ENCODE results near the gene CENPP. TPM values are rescaled to one million over a fixed set of nuclear protein-coding genes. Genes with fewer than 3 reads are reported as not detected.

The CENPP gene
- polyA plus RNA-seq, 2 donors = 2.2 to 3.6 TPM

DNA sequence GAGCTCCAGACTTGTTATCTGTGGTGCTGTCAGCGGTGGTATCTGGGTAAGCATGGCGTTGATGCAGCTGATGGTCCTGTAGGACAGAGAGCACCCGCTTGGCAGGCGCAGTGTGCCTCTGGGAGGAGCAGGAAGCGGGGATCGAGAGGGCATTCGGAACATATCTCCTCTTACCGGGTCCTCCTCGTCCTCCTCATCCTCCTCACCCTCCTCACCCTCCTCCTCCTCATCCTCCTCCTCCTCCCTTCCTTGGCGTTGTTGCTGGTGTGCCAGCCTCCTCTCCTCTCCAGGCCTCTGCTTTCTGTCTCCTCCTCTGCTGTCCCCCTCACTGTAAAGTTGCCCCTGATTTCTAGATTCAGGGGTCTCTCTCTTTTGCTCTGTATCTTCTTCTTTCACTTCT, 188.9 kb downstream of the CENPP start:
- WGBS, 2 donors = 96% methylated on average over 10 of the region's 10 CpGs
- no peak overlapping the region for H3K4me3 ChIP-seq (ENCODE audit: low read depth in 1 of 2, low read length in 2 of 2)
- no peaks in the 10 kb centered on the region for H3K27me3 ChIP-seq (ENCODE audit: control insufficient read depth in 1 of 2, insufficient read depth in 2 of 2, low read length in 2 of 2)
- no peak overlapping the region for H3K27ac ChIP-seq (ENCODE audit: low read depth in 2 of 2, low read length in 1 of 2)
- no peaks in the 10 kb centered on the region for H3K9me3 ChIP-seq (ENCODE audit: control insufficient read depth in 2 of 2, insufficient read depth in 1 of 2, low read depth in 1 of 2, low read length in 1 of 2)
- no peaks in the 10 kb centered on the region for H3K4me1 ChIP-seq (ENCODE audit: control insufficient read depth in 2 of 2, insufficient read depth in 2 of 2, low read length in 1 of 2)
- no peaks in the 10 kb centered on the region for H3K36me3 ChIP-seq (ENCODE audit: control insufficient read depth in 2 of 2, insufficient read depth in 2 of 2, low read length in 1 of 2)

DNA sequence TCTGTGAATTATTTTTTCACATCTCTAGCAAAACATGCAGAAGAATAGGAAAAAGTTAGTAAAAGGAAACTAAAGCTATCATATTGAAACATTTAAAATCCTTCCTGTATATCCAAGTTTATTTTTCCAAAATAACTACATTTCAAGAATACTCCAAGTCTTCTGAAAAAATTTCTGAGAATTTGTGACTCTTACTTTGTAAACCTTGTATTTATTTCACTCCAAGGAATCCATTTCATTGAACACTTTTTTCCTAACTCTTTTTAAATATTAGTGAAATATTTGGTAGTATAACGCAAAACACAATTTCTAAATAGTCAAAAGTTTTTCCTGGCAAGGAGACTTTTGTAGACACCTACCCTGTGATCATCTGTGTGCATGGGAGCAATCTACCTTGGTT, 190.8 kb downstream of the CENPP start:
- H3K36me3 ChIP-seq (ENCODE audit: control insufficient read depth in 2 of 2, insufficient read depth in 2 of 2, low read length in 1 of 2) = no peaks in the 10 kb centered on the region
- no peaks in the 10 kb centered on the region for H3K9me3 ChIP-seq (ENCODE audit: control insufficient read depth in 2 of 2, insufficient read depth in 1 of 2, low read depth in 1 of 2, low read length in 1 of 2)
- no peaks in the 10 kb centered on the region for H3K27me3 ChIP-seq (ENCODE audit: control insufficient read depth in 1 of 2, insufficient read depth in 2 of 2, low read length in 2 of 2)
- H3K4me1 ChIP-seq (ENCODE audit: control insufficient read depth in 2 of 2, insufficient read depth in 2 of 2, low read length in 1 of 2) = no peaks in the 10 kb centered on the region
- no peak overlapping the region for H3K27ac ChIP-seq (ENCODE audit: low read depth in 2 of 2, low read length in 1 of 2)
- 96 to 97% methylated on average over 1 of the region's 1 CpG for WGBS, 2 donors
- H3K4me3 ChIP-seq (ENCODE audit: low read depth in 1 of 2, low read length in 2 of 2) = no peak overlapping the region

DNA sequence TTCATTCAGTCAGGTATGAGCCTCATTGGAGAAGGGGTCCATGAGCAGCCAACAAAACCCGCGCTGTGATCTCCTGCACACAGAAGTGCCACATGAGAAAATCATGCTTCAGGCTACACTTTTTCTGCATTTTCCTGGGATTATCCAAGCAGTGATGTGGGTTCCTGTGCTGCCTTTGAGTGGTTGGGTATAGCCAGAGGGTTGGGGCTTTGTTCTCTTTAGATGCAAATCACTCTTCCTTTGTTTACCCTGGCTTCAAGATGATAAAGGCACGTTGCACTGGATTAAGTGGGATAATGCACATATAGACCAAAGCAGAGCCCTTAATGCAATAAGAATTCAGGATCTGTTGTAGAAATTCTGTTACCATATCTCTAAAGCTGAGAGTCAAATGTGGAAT, 191.3 kb downstream of the CENPP start:
- Histone ChIP-seq H3K27me3 (ENCODE audit: control insufficient read depth in 1 of 2, insufficient read depth in 2 of 2, low read length in 2 of 2) (no peaks in the 10 kb centered on the region), H3K9me3 (ENCODE audit: control insufficient read depth in 2 of 2, insufficient read depth in 1 of 2, low read depth in 1 of 2, low read length in 1 of 2) (no peaks in the 10 kb centered on the region)
- 52 to 65% methylated on average over 3 of the region's 3 CpGs for WGBS, 2 donors

DNA sequence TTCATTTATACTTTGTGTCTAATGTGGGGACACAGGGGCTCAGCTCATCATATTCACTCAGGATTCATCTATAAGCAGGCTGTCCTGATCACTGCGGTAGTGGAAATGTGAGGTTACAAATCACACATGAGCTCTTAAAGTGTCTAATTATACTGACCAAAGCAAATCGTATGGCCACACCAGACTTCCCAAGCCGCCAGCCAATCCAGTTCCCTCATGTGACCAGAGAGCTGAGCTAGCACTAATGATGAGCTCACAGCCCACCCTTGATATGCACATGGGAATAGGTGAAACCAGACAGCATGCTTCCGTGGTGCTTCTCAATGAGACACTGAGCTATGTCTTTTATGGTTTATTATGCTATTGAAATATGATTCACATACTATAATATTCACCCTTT, 192.4 kb downstream of the CENPP start:
- H3K4me1 ChIP-seq (ENCODE audit: control insufficient read depth in 2 of 2, insufficient read depth in 2 of 2, low read length in 1 of 2) = no peaks in the 10 kb centered on the region
- no peaks in the 10 kb centered on the region for H3K9me3 ChIP-seq (ENCODE audit: control insufficient read depth in 2 of 2, insufficient read depth in 1 of 2, low read depth in 1 of 2, low read length in 1 of 2)
- H3K27me3 ChIP-seq (ENCODE audit: control insufficient read depth in 1 of 2, insufficient read depth in 2 of 2, low read length in 2 of 2) = no peaks in the 10 kb centered on the region
- WGBS, 2 donors = 91 to 92% methylated on average over 4 of the region's 4 CpGs
- no peak overlapping the region for H3K27ac ChIP-seq (ENCODE audit: low read depth in 2 of 2, low read length in 1 of 2)
- no peak overlapping the region for H3K4me3 ChIP-seq (ENCODE audit: low read depth in 1 of 2, low read length in 2 of 2)
- no peaks in the 10 kb centered on the region for H3K36me3 ChIP-seq (ENCODE audit: control insufficient read depth in 2 of 2, insufficient read depth in 2 of 2, low read length in 1 of 2)

More for the DNA sequence above, 191.3 kb downstream of the CENPP start:
- no peaks in the 10 kb centered on the region for H3K4me1 ChIP-seq (ENCODE audit: control insufficient read depth in 2 of 2, insufficient read depth in 2 of 2, low read length in 1 of 2)
- H3K4me3 ChIP-seq (ENCODE audit: low read depth in 1 of 2, low read length in 2 of 2) = no peak overlapping the region
- H3K27ac ChIP-seq (ENCODE audit: low read depth in 2 of 2, low read length in 1 of 2) = no peak overlapping the region
- H3K36me3 ChIP-seq (ENCODE audit: control insufficient read depth in 2 of 2, insufficient read depth in 2 of 2, low read length in 1 of 2) = no peaks in the 10 kb centered on the region

DNA sequence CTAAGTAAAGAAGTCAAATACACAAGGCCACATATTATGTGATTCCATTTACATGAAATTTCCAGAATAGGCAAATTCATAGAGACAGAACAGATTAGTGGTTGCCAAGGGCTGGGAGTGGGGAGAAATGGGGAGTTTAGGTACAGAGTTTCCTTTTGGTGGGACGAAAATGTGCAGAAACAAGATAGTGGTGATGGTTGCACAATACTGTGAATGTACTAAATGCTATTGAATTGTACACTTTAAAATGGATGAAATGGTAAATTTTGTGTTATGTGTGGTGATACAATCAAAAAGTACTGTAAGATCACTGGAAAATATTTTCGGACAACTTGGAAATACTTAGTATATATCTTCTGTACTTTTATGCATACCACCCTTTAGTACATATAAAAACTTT, 195.1 kb downstream of the CENPP start:
- 87 to 99% methylated on average over 2 of the region's 2 CpGs for WGBS, 2 donors
- Histone ChIP-seq H3K36me3 (ENCODE audit: control insufficient read depth in 2 of 2, insufficient read depth in 2 of 2, low read length in 1 of 2) (no peaks in the 10 kb centered on the region), H3K27ac (ENCODE audit: low read depth in 2 of 2, low read length in 1 of 2) (no peak overlapping the region), H3K9me3 (ENCODE audit: control insufficient read depth in 2 of 2, insufficient read depth in 1 of 2, low read depth in 1 of 2, low read length in 1 of 2) (no peaks in the 10 kb centered on the region), H3K4me3 (ENCODE audit: low read depth in 1 of 2, low read length in 2 of 2) (no peak overlapping the region), H3K27me3 (ENCODE audit: control insufficient read depth in 1 of 2, insufficient read depth in 2 of 2, low read length in 2 of 2) (no peaks in the 10 kb centered on the region), H3K4me1 (ENCODE audit: control insufficient read depth in 2 of 2, insufficient read depth in 2 of 2, low read length in 1 of 2) (no peaks in the 10 kb centered on the region)

DNA sequence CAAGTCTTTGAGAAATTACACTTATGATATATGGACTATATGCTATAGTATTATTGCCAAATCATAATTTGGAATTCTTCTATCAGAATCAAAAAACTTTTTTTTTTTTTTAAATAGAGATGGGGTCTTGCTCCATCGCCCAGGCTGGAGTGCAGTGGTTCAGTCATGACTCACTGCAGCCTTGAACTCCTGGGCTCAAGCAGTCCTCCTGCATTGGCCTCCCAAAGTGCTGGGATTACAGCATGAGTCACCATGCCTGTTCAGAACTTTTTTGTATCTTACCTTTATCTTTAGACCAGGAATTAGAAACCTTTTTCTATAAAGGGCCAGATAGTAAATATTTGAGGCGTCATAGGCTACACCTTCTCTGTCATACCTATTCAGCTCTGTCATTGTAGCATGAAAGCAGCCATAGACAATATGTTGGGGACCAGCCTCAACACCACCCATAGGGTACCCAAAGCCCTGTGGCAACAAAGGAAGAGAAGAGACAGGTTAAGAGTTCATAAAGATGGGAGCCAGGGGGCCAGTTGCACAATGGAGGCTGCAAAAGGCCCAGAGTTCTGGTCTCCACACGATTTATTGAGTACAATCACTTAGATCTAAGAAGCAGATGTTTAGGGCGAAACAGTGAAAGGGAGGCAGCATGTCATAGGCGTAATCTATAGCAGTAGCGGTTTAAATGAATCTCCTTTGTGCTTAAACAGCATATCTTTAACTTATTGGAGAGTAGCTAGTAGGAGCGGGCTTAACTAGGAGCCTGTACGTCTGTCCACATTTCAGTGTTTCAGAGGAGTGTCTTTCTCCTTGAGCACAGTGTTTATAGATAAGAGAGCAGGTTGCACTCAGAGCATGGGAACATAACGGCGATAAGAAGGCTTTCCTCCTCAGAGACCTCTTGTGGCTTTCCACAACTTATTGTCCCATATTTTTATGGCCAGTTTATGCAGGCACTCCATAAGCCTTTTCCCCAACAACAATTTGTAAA, 197.5 kb downstream of the CENPP start:
- 81 to 95% methylated on average over 10 of the region's 10 CpGs for WGBS, 2 donors
- Histone ChIP-seq H3K4me3 (ENCODE audit: low read depth in 1 of 2, low read length in 2 of 2) (no peak overlapping the region), H3K9me3 (ENCODE audit: control insufficient read depth in 2 of 2, insufficient read depth in 1 of 2, low read depth in 1 of 2, low read length in 1 of 2) (no peaks in the 10 kb centered on the region), H3K27me3 (ENCODE audit: control insufficient read depth in 1 of 2, insufficient read depth in 2 of 2, low read length in 2 of 2) (no peaks in the 10 kb centered on the region), H3K27ac (ENCODE audit: low read depth in 2 of 2, low read length in 1 of 2) (no peak overlapping the region), H3K36me3 (ENCODE audit: control insufficient read depth in 2 of 2, insufficient read depth in 2 of 2, low read length in 1 of 2) (no peaks in the 10 kb centered on the region), H3K4me1 (ENCODE audit: control insufficient read depth in 2 of 2, insufficient read depth in 2 of 2, low read length in 1 of 2) (no peaks in the 10 kb centered on the region)

DNA sequence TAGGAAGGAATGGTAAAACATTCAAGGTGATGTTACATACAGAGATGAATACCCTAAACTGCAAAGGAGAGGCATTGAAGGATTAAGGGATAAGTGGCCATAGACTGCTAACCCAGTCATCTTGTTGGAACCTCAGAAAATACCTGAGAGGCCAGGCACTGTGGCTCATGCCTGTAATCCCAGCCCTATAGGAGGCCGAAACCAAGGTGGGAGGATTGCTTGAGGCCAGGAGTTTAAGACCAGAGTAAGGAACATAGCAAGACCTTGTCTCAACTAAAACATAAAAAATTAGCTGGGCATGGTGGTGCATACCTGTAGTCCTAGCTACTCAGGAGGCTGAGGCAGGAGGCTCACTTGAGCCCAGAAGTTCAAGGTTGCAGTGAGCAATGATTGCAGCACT, 199.1 kb downstream of the CENPP start:
- Histone ChIP-seq H3K27me3 (ENCODE audit: control insufficient read depth in 1 of 2, insufficient read depth in 2 of 2, low read length in 2 of 2) (no peaks in the 10 kb centered on the region), H3K36me3 (ENCODE audit: control insufficient read depth in 2 of 2, insufficient read depth in 2 of 2, low read length in 1 of 2) (no peaks in the 10 kb centered on the region), H3K9me3 (ENCODE audit: control insufficient read depth in 2 of 2, insufficient read depth in 1 of 2, low read depth in 1 of 2, low read length in 1 of 2) (no peaks in the 10 kb centered on the region), H3K4me1 (ENCODE audit: control insufficient read depth in 2 of 2, insufficient read depth in 2 of 2, low read length in 1 of 2) (no peaks in the 10 kb centered on the region), H3K4me3 (ENCODE audit: low read depth in 1 of 2, low read length in 2 of 2) (no peak overlapping the region), H3K27ac (ENCODE audit: low read depth in 2 of 2, low read length in 1 of 2) (no peak overlapping the region)
- WGBS, 2 donors = 100% methylated on average over 1 of the region's 1 CpG

DNA sequence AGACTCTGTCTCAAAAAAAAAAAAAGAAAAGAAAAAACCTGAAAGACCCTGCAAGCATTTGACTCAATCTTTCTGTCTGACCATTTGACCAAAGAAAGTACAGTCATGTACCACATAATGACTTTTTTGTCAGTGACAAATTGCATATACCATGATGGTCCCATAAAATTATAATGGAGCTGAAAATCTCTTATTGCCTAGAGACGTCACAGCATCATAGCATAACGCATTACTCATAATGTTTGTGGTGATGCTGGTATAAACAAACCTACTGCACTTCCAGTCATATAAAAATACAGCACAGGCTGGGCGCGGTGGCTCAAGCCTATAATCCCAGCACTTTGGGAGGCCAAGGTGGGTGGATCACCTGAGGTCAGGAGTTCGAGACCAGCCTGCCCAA, 199.6 kb downstream of the CENPP start:
- 93 to 94% methylated on average over 5 of the region's 5 CpGs for WGBS, 2 donors
- Histone ChIP-seq H3K4me1 (ENCODE audit: control insufficient read depth in 2 of 2, insufficient read depth in 2 of 2, low read length in 1 of 2) (no peaks in the 10 kb centered on the region), H3K27me3 (ENCODE audit: control insufficient read depth in 1 of 2, insufficient read depth in 2 of 2, low read length in 2 of 2) (no peaks in the 10 kb centered on the region), H3K9me3 (ENCODE audit: control insufficient read depth in 2 of 2, insufficient read depth in 1 of 2, low read depth in 1 of 2, low read length in 1 of 2) (no peaks in the 10 kb centered on the region), H3K4me3 (ENCODE audit: low read depth in 1 of 2, low read length in 2 of 2) (no peak overlapping the region), H3K27ac (ENCODE audit: low read depth in 2 of 2, low read length in 1 of 2) (no peak overlapping the region), H3K36me3 (ENCODE audit: control insufficient read depth in 2 of 2, insufficient read depth in 2 of 2, low read length in 1 of 2) (no peaks in the 10 kb centered on the region)

DNA sequence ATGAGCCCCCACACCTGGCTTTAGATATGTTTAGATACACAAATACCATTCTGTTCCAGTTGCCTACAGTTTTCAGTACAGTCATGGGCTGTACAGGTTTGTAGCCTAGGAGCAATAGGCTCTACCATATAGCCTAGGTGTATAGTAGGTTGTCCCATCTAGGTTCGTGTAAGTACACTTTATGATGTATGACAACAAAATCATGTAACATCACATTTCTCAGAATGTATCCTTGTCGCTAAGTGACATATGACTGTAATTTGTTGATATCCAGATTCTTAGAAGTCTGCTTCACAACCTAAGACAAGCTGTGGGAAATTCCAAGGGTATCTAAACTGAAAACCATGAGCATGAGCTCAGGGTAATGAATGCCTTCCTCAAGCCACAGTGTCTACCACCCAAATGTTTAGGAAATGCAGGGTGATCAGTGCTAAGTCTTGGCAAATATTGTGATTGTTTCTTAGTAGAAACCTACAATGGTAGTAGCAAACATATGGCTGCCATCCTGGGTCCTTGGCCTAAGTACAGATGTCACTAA, 201.6 kb downstream of the CENPP start:
- no peaks in the 10 kb centered on the region for H3K36me3 ChIP-seq (ENCODE audit: control insufficient read depth in 2 of 2, insufficient read depth in 2 of 2, low read length in 1 of 2)

More for the DNA sequence above, 201.6 kb downstream of the CENPP start:
- Histone ChIP-seq H3K9me3 (ENCODE audit: control insufficient read depth in 2 of 2, insufficient read depth in 1 of 2, low read depth in 1 of 2, low read length in 1 of 2) (no peaks in the 10 kb centered on the region), H3K27ac (ENCODE audit: low read depth in 2 of 2, low read length in 1 of 2) (no peak overlapping the region), H3K27me3 (ENCODE audit: control insufficient read depth in 1 of 2, insufficient read depth in 2 of 2, low read length in 2 of 2) (no peaks in the 10 kb centered on the region), H3K4me1 (ENCODE audit: control insufficient read depth in 2 of 2, insufficient read depth in 2 of 2, low read length in 1 of 2) (no peaks in the 10 kb centered on the region), H3K4me3 (ENCODE audit: low read depth in 1 of 2, low read length in 2 of 2) (no peak overlapping the region)
- WGBS, 2 donors = 91% methylated on average over 2 of the region's 2 CpGs
